NOMO-1 treated with DMSO at 0.1 percent for 48 hours (cell line): ENCODE measurements around the gene ADAMTS8.

ENCODE experiments used
- DNase-seq: peaks from one replicate; lab custom pipeline; 2025; ENCODE audit not compliant: unreplicated experiment; lab: John Stamatoyannopoulos, UW

ADAMTS8 gene

GRCh38 chr11:130428316-130429119, at the start of gene ADAMTS8:
ADAMTS8 (minus strand) TSS chr11:130428609; CDS start chr11:130428286, 323 bp downstream.
- DNase-seq = no peak

- no peak for DNase-seq
These were observed 49.3 kb upstream of the ADAMTS8 start for GRCh38 chr11:130477586-130478203.

- no peak for DNase-seq
These were observed 48.6 kb upstream of the ADAMTS8 start for GRCh38 chr11:130476922-130477491.

DNA sequence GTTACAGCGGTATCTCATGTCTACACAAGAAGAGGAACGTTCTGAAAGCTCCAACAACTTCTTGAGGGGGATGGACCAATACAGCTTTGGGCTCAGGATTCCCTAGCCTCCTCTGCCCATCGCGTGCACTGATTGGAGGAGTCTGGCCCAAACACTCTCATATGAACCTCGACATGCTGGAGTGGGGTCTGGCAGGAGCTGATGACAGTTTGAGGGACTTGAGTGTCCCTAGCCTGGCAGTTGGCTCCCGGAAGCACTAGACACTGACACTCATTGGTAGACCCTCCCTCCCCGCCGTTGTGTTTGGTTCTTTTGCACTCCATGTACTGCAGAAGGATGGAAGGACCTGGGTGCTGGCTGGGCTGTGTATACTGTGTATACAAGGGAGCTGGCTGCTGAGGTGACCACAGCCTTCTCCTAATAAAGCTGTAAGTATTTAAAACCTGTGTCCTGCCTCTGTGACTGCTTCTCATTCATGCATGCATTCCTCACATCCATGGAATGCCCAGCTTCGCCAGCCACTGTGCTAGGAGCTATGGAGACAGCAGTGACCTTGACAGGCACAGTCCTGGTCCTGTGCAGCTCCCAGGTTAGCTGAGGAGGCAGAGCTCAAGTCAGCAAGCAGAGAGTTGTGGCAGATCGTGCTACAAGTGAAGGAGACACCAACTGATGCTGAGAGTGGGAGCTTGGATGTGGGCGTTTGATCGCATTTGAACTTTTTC, 48.0 kb upstream of the ADAMTS8 start:
- no peak for DNase-seq

DNA sequence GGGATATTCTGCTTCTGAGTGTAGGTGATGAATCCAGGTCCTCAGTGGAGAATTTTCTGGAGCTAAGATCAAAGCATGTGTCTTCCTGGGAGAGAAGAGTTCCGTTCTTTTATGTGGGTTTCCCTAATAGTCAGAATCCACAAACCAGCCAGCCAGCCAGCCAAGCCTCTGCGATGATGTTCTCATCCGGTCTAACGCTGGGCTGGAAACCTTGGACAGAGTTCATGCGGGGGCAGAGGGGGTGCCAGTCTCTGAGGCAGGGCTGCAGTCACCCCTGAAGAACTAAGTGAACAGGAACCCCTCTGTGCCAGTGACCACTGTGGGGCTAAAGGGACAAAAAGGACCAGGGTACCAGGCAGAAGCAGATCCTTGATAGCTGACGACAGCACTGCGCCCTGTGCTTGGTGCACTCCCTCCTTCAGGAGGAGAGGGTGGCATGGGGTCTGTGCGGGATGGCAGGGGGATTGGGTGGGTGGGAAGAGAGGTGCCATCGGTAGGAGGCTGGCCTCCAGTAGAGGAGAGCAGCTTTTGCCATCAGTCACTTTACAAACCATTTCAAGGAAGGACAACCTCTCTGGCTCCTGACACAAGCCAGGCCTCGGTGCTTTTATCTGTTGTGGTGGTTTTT, 47.1 kb upstream of the ADAMTS8 start:
- no peak for DNase-seq

GRCh38 chr11:130474637-130475400, 46.4 kb upstream of the ADAMTS8 start:
- no peak for DNase-seq

GRCh38 chr11:130473795-130474377, 45.5 kb upstream of the ADAMTS8 start:
- DNase-seq = no peak

DNA sequence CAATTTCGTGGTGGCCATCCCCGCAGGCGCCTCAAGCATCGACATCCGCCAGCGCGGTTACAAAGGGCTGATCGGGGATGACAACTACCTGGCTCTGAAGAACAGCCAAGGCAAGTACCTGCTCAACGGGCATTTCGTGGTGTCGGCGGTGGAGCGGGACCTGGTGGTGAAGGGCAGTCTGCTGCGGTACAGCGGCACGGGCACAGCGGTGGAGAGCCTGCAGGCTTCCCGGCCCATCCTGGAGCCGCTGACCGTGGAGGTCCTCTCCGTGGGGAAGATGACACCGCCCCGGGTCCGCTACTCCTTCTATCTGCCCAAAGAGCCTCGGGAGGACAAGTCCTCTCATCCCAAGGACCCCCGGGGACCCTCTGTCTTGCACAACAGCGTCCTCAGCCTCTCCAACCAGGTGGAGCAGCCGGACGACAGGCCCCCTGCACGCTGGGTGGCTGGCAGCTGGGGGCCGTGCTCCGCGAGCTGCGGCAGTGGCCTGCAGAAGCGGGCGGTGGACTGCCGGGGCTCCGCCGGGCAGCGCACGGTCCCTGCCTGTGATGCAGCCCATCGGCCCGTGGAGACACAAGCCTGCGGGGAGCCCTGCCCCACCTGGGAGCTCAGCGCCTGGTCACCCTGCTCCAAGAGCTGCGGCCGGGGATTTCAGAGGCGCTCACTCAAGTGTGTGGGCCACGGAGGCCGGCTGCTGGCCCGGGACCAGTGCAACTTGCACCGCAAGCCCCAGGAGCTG, 44.8 kb upstream of the ADAMTS8 start:
- DNase-seq = no peak

- no peak for DNase-seq
These were observed 44.1 kb upstream of the ADAMTS8 start for GRCh38 chr11:130472434-130472961.

DNA sequence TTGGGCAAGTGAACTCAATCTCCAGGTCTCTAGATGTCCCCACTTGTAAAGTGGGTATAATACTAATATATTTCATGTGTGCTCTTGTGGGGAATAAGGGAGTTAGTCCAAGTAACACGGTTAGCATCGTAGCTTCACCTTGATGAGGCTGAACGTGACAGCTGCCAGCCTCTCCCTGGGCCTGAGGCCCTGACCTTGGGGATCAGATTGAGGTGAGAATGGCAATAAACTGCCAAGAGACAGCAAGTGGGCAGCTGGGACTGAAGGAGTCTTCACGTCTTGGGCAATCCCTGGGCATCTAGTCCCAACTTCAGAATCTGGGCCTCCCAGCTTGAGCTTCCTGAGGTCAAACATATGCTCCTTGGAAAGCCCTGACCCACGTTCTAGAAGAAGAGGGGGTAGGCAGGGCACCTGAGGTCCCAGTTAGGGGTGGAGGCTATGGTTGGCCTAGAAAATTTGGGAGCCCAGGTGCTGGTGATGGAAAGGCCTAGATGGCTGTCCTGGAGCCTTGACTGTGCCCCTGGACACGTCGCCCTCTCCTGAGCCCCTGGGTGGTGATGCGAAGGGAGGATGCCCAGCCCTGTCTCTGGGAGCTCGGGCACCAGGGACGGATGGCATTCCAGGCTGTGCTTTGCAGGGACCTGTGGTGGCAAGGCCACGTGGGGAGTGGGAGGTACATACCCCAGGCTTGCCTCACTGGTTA, 43.5 kb upstream of the ADAMTS8 start:
- DNase-seq = no peak

DNA sequence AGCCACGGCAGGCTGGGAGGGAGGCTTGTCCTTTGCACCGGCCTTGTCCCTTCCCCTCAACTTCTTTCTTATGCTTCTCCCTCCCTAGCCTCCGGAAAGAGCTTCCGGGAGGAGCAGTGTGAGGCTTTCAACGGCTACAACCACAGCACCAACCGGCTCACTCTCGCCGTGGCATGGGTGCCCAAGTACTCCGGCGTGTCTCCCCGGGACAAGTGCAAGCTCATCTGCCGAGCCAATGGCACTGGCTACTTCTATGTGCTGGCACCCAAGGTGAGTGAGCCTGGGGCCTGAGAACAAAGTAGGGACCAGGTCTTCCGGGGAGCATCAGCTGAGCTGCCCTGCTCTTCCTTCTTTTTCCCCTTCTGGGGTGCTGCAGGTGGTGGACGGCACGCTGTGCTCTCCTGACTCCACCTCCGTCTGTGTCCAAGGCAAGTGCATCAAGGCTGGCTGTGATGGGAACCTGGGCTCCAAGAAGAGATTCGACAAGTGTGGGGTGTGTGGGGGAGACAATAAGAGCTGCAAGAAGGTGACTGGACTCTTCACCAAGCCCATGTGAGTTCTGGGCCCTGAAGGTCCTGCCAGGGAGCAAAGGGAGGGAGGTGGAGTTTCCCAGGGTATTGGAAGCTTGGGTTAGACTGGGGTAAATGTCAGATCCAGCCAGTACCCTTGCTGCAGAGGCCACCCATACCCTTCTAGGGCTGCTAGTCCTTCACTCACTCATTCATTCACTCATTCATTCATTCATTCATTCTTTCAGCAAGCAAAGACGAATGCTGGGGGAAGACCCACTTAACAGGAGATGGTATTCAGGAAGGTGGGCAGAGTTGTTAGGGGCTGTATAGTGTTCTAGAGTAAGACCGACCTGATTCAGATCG, 42.7 kb upstream of the ADAMTS8 start:
- DNase-seq = no peak

GRCh38 chr11:130469181-130469580, 40.8 kb upstream of the ADAMTS8 start:
- DNase-seq = no peak

GRCh38 chr11:130467116-130467900, 38.9 kb upstream of the ADAMTS8 start:
- no peak for DNase-seq

DNA sequence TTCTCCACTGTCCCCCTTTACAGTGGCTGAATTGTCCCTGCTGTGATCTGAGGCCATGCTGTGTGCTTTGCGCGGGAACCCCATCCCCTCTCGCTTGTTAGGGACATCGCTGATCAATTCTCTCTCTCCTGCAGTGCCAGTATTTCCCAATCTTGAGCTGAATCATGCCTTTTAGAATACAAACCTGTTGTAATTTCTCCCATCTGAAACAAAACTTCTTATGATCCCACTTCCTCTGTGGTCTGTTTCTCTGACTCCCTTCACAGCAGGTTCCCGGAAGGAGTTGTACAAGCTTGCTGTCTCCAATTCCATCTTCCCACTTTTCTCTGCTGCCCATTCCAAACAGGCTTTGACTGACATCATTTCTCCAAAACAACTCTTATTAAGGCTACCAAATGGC, 36.9 kb upstream of the ADAMTS8 start:
- DNase-seq = peak; percentile 27

DNA sequence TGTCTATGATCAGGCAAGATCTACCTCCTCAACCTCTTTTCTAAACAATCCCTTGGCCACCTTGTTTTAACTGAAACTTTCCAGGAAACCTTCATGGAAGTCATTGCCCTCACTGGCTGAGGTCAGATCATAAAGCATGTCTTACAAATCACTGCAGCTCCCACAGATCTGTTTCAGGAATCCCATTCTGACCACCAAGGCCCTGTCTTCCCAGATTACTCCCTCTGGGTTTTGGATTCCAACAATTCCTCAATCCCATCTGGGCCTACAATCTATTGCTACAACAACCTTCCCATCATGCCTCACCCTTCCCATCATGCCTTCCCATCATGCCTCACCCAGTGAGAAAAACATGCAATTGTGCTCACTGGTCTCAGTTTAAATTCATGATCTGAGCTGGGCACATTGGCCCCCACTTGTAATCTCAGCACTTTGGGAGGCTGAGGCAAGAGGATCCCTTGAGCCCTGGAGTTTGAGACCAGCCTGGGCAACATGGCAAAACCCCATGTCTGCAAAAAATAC, 35.9 kb upstream of the ADAMTS8 start:
- DNase-seq = no peak

DNA sequence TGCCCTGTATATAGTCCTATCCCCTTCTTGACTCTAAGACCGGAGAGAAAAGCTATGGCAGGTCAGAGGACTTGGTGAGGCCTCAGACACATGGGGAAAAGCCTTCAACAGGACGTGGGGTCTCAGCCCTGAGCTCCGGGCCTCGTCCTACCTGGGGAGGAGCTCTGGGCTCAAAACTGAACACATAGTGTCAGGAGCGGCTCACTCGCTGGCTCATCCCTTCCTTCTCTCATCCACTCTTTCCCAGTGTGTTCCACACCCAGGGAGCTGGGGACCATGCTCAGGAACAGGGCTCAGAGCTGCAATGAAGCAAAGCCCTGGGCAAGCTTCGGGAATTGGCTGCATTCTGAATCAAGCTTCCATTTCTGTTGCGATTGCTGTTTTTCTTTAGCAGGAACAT, 34.5 kb upstream of the ADAMTS8 start:
- no peak for DNase-seq
